NB4 (cell line): ENCODE data around the gene NFATC1.

Experiments used
- DNase-seq: peaks from one replicate; pipeline ENCODE4 v3.0.0; 2010; ENCODE audit warnings: low read depth
- H3K4me3 ChIP-seq: one replicate; pipeline ENCODE4 v1.5.1; 2011; ENCODE audit warnings: mild to moderate bottlenecking, low read depth, low read length, moderate library complexity
- MAX ChIP-seq: IDR thresholded peaks from 2 replicates; pipeline ENCODE4 v1.6.1; 2011; ENCODE audit warnings: low read depth, low read length
- MYC ChIP-seq: IDR thresholded peaks from 2 replicates; pipeline ENCODE4 v1.6.1; 2011; ENCODE audit warnings: low read depth, low read length
- POLR2A ChIP-seq: IDR thresholded peaks from 2 replicates; pipeline ENCODE4 v1.6.1; 2011; ENCODE audit warnings: mild to moderate bottlenecking; ENCODE audit not compliant: insufficient read length; ENCODE audit errors: extremely low read depth
- TF ChIP-seq, protein P1 (sequence below): IDR thresholded peaks from one replicate; pipeline ENCODE4 v1.5.1; 2012; ENCODE audit warnings: low read depth, low read length

Gene NFATC1

DNA sequence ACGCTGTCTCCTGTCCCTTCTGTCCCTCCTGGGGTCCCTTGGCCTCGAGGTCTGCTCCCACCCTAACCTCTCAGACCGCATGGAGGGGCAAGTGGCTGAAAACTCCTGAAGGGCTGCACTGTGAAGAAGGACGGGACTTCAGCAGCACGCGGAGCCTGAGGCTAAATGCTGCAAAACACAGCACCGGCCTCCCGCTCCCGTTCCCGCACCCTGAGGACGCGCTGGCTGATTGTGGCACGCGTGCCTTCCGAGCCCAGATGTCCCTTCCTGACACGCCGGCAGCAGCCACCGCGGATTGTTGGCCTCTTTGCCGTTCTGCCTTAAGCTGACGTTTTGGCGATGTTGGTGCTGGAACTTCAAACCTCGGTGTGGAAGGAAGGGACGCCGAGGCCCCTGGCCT, 158.0 kb downstream of the NFATC1 start:
- no peak for DNase-seq
- no peak for TF ChIP-seq MYC
- TF ChIP-seq, protein P1, sequence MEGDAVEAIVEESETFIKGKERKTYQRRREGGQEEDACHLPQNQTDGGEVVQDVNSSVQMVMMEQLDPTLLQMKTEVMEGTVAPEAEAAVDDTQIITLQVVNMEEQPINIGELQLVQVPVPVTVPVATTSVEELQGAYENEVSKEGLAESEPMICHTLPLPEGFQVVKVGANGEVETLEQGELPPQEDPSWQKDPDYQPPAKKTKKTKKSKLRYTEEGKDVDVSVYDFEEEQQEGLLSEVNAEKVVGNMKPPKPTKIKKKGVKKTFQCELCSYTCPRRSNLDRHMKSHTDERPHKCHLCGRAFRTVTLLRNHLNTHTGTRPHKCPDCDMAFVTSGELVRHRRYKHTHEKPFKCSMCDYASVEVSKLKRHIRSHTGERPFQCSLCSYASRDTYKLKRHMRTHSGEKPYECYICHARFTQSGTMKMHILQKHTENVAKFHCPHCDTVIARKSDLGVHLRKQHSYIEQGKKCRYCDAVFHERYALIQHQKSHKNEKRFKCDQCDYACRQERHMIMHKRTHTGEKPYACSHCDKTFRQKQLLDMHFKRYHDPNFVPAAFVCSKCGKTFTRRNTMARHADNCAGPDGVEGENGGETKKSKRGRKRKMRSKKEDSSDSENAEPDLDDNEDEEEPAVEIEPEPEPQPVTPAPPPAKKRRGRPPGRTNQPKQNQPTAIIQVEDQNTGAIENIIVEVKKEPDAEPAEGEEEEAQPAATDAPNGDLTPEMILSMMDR = no peak
- H3K4me3 ChIP-seq = no peak overlapping the region

DNA sequence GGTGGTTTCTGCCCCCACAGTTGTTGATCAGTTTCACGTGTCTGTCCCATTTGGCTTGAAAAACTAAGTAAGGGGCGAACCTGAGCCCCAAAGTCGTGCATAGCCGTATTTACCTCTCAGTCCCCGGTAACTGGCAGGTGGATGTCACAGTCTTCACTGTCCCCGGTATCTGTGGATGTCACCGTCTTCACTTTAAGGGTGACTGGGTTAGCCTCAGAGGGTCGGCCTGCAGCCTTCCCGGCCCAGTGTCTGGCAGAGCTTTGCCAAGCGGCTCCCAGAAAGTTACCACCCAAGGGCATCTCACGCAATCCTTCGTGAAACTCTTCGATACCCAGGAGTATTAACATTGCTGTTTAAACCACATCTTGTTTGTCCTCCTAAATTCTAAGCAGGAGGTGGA, 158.6 kb downstream of the NFATC1 start:
- no peak for DNase-seq
- no peak overlapping the region for H3K4me3 ChIP-seq
- TF ChIP-seq, protein P1 = no peak
- no peak for TF ChIP-seq MYC
- no peak for TF ChIP-seq MAX
- no peak for TF ChIP-seq POLR2A

- DNase-seq = no peak
- H3K4me3 ChIP-seq = no peak overlapping the region
- TF ChIP-seq MAX (no peak), MYC (no peak), POLR2A (no peak)
- TF ChIP-seq, protein P1 = no peak
Measured at GRCh38 chr18:79554945-79555645, 159.4 kb downstream of the NFATC1 start.

DNA sequence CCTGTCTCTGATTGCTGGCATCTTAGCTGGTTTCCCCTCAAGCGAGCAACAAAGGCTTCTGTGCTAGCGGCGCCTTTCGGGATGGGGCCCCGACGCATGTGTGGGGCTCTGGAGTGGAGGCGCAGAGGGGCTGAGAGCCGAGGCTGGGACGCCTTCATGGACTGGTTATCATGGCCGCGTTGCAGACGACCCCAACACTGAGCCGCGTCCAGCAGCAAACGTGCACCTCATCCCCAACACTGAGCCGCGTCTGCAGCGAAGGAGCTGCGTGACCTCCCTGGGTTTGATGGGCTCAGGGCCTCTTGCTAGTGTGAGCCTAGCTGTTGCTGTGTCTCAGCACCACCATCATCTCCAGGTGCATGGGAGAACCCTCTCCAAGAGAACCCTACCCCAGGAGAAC, 160.2 kb downstream of the NFATC1 start:
- H3K4me3 ChIP-seq = no peak overlapping the region
- TF ChIP-seq, protein P1 = no peak
- no peak for TF ChIP-seq MYC
- TF ChIP-seq POLR2A = no peak
- TF ChIP-seq MAX = no peak
- DNase-seq = no peak

DNA sequence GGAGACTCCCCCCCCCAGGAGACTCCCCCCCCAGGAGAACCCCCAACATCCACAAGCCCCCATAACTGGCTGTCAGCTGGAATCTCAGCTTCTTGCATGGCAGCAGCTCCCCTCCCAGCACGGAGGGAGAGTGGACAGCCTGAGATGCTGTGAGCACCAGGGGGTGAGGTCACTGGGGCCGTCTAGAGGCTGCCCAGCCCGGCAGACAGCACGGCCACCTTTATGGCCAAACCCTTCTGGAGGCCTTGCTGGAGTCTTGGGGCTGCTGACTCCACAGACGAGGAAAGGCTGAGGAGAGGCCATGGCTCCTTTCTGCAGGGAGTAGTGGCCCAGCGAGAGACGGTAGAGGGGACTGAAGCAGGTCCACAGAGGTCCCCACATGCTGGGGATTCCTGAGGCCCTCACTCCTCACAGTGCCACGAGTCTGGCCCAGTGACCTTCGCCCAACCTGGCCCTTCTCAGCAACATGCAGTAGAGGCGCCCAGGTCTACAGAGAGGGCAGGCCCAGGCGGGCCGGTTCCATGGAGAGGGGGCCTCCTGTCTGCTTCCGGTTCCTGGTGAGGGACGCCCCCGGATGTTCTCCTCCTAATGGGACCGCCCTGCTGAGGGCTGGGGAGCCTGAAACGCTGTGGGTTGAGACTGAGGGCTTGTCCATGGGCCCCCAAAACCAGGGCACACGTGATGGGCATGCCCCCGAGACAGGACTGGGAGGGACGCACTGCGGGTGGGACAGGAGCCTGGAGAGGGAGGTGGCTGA, 161.3 kb downstream of the NFATC1 start:
- no peak overlapping the region for H3K4me3 ChIP-seq
- DNase-seq = no peak
- TF ChIP-seq, protein P1 = no peak
- no peak for TF ChIP-seq MAX
- no peak for TF ChIP-seq MYC
- no peak for TF ChIP-seq POLR2A
